ENCODE measurements around the gene PARK7. TPM values are rescaled to one million over a fixed set of nuclear protein-coding genes. Genes with fewer than 3 reads are reported as not detected.

PARK7 gene
- total and polyA plus RNA-seq, 2 experiments from 2014 or later = 178 to 679 TPM

DNA sequence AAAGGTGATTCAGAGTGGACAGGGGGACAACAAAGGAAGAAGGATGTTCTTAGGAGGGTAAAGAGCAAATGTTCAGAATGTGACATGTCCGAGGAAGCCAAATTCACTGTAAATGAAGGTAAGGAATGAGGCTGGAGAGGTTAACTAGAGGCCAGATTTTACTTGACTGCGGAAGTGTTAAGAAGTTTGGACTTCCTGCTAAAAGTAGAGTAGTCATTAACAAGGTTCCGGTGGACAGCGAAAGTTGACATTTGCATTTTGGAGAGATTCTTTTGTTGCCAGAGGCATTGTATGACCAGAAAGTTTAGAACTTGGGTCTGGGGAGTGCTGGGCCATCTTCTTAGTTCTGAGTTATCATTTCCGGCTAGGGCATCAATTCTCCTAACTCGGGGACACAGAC is 71.8 kb downstream of the PARK7 start:
- Histone ChIP-seq H3K27ac (ENCODE audit: low read depth) (no peak overlapping the region), H2AFZ (peak overlapping the region; percentile 4; the same call in 1 of the 2 replicates), H4K20me1 (replicated peaks; ENCODE audit: insufficient read depth) (no peaks in the 10 kb centered on the region), H3K36me3 (ENCODE audit: insufficient read depth) (no peaks in the 10 kb centered on the region), H3K4me1 (ENCODE audit: insufficient read depth) (peaks cover 10% of the 10 kb centered on the region), H3K4me3 (no peak overlapping the region), H3K27me3 (ENCODE audit: insufficient read depth) (no peaks in the 10 kb centered on the region), H3K4me2 (no peak overlapping the region), H3F3A (replicated peaks; ENCODE audit: low read depth) (no peaks in the 10 kb centered on the region), H3K9me2 (ENCODE audit: insufficient read depth) (no peaks in the 10 kb centered on the region), H3K79me2 (replicated peaks; ENCODE audit: insufficient read depth) (no peaks in the 10 kb centered on the region)
- peaks cover 1% of the 10 kb centered on the region for H3K27me3 Mint-ChIP-seq (ENCODE audit: insufficient read depth, low read depth, poor library complexity)
- no peak overlapping the region for H3K27ac Mint-ChIP-seq
- H3K36me3 Mint-ChIP-seq (ENCODE audit: low read depth) = no peaks in the 10 kb centered on the region
- ATAC-seq (no peak), DNase-seq (ENCODE audit: low spot score) (no peak)
- no peaks in the 10 kb centered on the region; the same call in 2 of the 3 replicates for H3K9me3 Mint-ChIP-seq
- no peak overlapping the region for H3K4me3 Mint-ChIP-seq
- H3K4me1 Mint-ChIP-seq = peaks cover 3% of the 10 kb centered on the region
- TF ChIP-seq ZNF331 (CRISPR knock-in tag; IDR thresholded peaks at IDR 0.05; ENCODE audit: low read depth) (no peak), POLR2AphosphoS5 (IDR thresholded peaks at IDR 0.05; ENCODE audit: low read depth) (no peak)
- TF ChIP-seq, protein P1, sequence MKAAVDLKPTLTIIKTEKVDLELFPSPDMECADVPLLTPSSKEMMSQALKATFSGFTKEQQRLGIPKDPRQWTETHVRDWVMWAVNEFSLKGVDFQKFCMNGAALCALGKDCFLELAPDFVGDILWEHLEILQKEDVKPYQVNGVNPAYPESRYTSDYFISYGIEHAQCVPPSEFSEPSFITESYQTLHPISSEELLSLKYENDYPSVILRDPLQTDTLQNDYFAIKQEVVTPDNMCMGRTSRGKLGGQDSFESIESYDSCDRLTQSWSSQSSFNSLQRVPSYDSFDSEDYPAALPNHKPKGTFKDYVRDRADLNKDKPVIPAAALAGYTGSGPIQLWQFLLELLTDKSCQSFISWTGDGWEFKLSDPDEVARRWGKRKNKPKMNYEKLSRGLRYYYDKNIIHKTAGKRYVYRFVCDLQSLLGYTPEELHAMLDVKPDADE (IDR thresholded peaks at IDR 0.05) = no peak

Small RNA genes lying within 50 kb of the gene (small RNA-seq; reads per million reads assigned to genes)
- gene RF00019 (ENCODE audit: low replicate concordance) = not detected

Other genes with a start within 250 kb of the PARK7 start
- gene VAMP3, start 190.4 kb upstream of the PARK7 start, total RNA-seq (2014; rRNA removed; shearing (Covaris generic)) = 43.0 and 51.6 TPM in 2 replicates
- 15.4 and 16.3 TPM in 2 replicates for gene VAMP3, start 190.4 kb upstream of the PARK7 start, polyA plus RNA-seq (2016; fragmentation: Nextera tagmentation; extraction: Ambion mirVana)
- gene PER3, start 177.4 kb upstream of the PARK7 start, total RNA-seq (2014; rRNA removed; shearing (Covaris generic)) = 10.4 and 16.4 TPM in 2 replicates
- gene PER3, start 177.4 kb upstream of the PARK7 start, polyA plus RNA-seq (2016; fragmentation: Nextera tagmentation; extraction: Ambion mirVana) = 5.3 and 6.1 TPM in 2 replicates
- not detected in 2 replicates for gene UTS2, start 108.6 kb upstream of the PARK7 start, total RNA-seq (2014; rRNA removed; shearing (Covaris generic))
- not detected in 2 replicates for gene UTS2, start 108.6 kb upstream of the PARK7 start, polyA plus RNA-seq (2016; fragmentation: Nextera tagmentation; extraction: Ambion mirVana)
- gene TNFRSF9, start 20.9 kb upstream of the PARK7 start, total RNA-seq (2014; rRNA removed; shearing (Covaris generic)) = not detected in 2 replicates
- gene TNFRSF9, start 20.9 kb upstream of the PARK7 start, polyA plus RNA-seq (2016; fragmentation: Nextera tagmentation; extraction: Ambion mirVana) = not detected in 2 replicates
- gene ERRFI1, start 64.6 kb downstream of the PARK7 start, total RNA-seq (2014; rRNA removed; shearing (Covaris generic)) = 51.3 and 59.8 TPM in 2 replicates
- 19.7 and 22.9 TPM in 2 replicates for gene ERRFI1, start 64.6 kb downstream of the PARK7 start, polyA plus RNA-seq (2016; fragmentation: Nextera tagmentation; extraction: Ambion mirVana)

All from GM23338 (cell line).